HFFc6 (cell line): ENCODE data around the gene UQCC5. TPM values are rescaled to one million over a fixed set of nuclear protein-coding genes. Genes with fewer than 3 reads are reported as not detected.
A peak's percentile ranks its signal among the peaks of the same experiment; 100 is the strongest.

Experiments
- DNase-seq: peaks from one replicate; pipeline ENCODE4 v3.0.0-alpha.2; 2018
- H3K27ac Mint-ChIP-seq: 2 replicates; pipeline ENCODE4 v1.8.0; 2020; ENCODE audit warnings: mild to moderate bottlenecking, mixed read lengths
- H3K27me3 Mint-ChIP-seq: 2 replicates; pipeline ENCODE4 v1.8.0; 2021; ENCODE audit warnings: mild to moderate bottlenecking, moderate library complexity, mixed read lengths; ENCODE audit not compliant: insufficient read depth
- H3K36me3 Mint-ChIP-seq: 2 replicates; pipeline ENCODE4 v1.8.0; 2021; ENCODE audit warnings: low read depth, mixed read lengths
- H3K4me1 Mint-ChIP-seq: 2 replicates; pipeline ENCODE4 v1.8.0; 2020; ENCODE audit warnings: low read depth, mixed read lengths
- H3K4me3 Mint-ChIP-seq: 2 replicates; pipeline ENCODE4 v1.8.0; 2020; ENCODE audit warnings: mild to moderate bottlenecking, moderate library complexity, mixed read lengths
- H3K9me3 Mint-ChIP-seq: 2 replicates; pipeline ENCODE4 v1.8.0; 2020; ENCODE audit warnings: mild to moderate bottlenecking, mixed read lengths
- total RNA-seq, 6 experiments: library from RNA; stranded (reverse); fragmentation: NEBNext Ultra II Directional; extraction: Animal tissue kit (Norgen Biotek cat#: 25700); gene quantifications; 2 replicates in 1 of 6; 3 replicates in 5 of 6; pipeline ENCODE4 v1.2.3, GENCODE V29; 2021
- TF ChIP-seq, protein P1 (sequence below): fragments of 200-600 bp; sonication (generic); IDR thresholded peaks from 2 replicates; pipeline ENCODE4 v1.5.0; 2021; ENCODE audit warnings: antibody characterized with exemption, mild to moderate bottlenecking

The UQCC5 gene
- total RNA-seq, 6 experiments from 2014 or later: 22.2 to 38.4 (median 28.3) TPM

DNA sequence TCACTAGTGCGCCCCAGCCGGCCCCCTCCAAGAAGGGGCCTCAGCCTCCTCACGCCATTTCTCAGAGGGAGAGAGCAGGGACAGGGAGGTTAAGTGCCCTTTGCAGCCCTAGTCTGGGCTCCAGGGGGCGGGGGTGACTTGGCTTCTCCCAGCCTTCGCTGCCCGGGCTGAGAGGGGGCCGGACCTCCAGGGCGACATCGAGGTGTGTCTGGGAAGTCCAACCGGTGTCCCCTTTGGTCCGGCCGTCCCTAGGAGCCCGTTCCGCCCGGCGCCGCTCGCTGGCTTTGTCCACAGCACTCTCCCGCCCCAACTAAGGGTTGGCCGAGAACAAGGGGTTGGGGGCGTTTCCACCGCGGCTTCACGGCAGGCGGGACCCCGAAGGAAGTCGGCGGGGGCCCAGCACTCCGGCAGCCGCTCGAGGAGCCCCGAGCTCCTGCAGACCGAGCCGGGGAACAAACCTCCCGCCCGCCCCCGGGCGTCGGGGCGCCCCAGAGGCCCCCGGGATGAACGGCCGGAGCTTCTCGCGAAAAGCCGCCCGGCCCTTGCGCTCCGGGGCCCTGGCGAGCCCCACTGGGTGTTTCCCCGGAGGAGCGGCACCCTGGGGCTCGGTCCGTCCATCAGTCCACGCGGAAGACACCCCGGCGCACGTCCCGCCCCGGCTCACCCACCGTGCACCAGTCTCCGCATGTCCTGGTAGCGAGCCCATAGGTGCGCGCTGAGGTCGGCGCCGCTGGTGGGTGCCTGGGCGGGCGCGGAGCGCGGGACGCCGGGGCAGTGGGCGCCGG, 3.4 kb upstream of the UQCC5 start:
- H3K9me3 Mint-ChIP-seq: no peaks in the 10 kb centered on the region
- DNase-seq: no peak
- peaks cover 12% of the 10 kb centered on the region for H3K36me3 Mint-ChIP-seq
- H3K27me3 Mint-ChIP-seq: peaks cover 4% of the 10 kb centered on the region
- H3K4me1 Mint-ChIP-seq: peaks cover 52% of the 10 kb centered on the region
- TF ChIP-seq, protein P1, sequence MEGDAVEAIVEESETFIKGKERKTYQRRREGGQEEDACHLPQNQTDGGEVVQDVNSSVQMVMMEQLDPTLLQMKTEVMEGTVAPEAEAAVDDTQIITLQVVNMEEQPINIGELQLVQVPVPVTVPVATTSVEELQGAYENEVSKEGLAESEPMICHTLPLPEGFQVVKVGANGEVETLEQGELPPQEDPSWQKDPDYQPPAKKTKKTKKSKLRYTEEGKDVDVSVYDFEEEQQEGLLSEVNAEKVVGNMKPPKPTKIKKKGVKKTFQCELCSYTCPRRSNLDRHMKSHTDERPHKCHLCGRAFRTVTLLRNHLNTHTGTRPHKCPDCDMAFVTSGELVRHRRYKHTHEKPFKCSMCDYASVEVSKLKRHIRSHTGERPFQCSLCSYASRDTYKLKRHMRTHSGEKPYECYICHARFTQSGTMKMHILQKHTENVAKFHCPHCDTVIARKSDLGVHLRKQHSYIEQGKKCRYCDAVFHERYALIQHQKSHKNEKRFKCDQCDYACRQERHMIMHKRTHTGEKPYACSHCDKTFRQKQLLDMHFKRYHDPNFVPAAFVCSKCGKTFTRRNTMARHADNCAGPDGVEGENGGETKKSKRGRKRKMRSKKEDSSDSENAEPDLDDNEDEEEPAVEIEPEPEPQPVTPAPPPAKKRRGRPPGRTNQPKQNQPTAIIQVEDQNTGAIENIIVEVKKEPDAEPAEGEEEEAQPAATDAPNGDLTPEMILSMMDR: no peak
- H3K4me3 Mint-ChIP-seq: peak overlapping the region; percentile 91
- H3K27ac Mint-ChIP-seq: peak overlapping the region; percentile 82

DNA sequence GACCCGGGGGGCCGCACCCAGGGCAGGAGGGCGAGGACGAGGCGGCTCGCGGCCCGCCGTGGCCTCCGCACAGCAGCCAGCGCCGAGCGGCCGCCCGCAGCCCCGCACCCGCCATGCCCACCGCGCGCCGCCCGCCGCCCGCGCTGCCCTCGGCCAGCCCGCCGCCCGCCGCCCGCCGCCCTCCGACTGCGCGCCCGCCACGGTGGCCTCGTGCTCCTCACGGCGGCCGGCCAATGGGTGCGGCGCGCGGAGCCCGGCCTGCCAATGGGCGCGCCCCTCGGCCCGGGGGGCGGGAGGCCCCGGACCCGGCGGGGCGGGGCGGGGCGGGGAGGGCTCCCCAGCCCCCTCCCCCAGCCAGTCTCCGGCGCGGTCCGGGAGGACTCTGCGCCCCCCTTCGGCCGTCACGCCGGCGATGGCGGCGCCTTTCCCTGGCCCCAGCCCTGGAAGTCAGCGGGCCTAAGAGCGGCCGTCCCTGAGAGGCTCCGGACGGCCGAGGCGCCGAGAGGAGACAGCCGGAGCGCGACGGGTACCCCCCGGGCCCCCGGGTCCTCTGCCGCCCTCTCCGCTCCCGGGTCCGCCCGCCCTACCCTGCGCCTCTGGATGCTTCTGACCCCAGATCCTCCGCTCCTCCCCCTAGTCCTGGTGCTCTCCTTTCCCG, 2.7 kb upstream of the UQCC5 start, which contains the start of gene NT5DC2:
TSS of gene NT5DC2 (minus strand) at position 235 of the 658 bp plus-strand sequence. CDS start at position 115, 120 bp downstream.
- H3K27ac Mint-ChIP-seq: peak within 1 kb of the TSS; percentile 82
- H3K4me1 Mint-ChIP-seq: peaks cover 59% of the 10 kb centered on the region
- peak within 1 kb of the TSS; percentile 91 for H3K4me3 Mint-ChIP-seq
- TF ChIP-seq, protein P1: peak; percentile 27; the same call in 1 of the 2 replicates
- no peaks in the 10 kb centered on the region for H3K9me3 Mint-ChIP-seq
- peaks cover 4% of the 10 kb centered on the region for H3K27me3 Mint-ChIP-seq
- peaks cover 17% of the 10 kb centered on the region for H3K36me3 Mint-ChIP-seq
- no peak for DNase-seq

DNA sequence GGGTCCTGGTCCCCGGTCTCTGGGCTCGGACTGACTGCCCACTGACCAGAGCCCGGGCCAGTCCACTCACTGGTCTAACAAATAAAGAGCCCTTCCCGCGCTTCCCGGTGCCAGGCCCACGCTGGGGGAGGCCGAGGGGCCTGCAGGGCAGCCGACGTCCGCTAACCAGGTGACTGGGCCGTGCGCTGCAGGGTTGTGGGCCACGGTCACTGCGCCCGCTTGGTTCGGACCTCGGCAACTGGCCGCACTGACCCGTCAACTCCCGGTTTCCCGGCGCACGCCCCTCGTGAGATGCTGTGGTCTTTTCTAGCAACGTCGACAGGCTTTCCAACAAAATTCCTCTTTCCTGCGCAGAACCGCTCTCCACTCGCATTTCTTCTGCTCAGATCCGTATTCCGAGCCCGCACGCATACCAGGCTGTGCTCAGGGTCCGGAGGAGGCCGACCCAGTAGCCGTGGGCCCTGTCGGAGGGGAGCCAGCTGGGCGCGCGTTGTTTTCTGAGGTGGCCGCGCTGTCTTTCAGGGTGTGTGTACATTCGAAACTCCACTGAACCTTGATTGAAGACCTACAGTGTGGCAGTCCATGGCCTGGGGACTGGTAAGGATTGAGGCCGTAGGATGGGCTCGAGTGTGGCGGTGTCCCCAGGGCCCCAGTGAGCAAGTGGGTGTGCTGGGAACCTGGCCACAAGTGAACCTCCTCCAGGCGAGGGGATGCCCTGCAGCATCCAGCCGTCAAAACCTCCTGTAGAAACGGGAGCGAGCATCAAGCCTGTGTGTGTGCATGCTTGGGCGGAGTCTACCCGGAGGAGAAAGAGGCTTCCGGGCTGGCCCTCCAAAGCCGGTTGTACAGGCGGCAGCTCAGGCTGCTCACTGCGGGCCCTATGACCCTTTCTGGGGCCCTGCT, 1.9 kb upstream of the UQCC5 start:
- H3K9me3 Mint-ChIP-seq: no peaks in the 10 kb centered on the region
- H3K36me3 Mint-ChIP-seq: peaks cover 20% of the 10 kb centered on the region
- peak; percentile 38 for DNase-seq
- H3K27me3 Mint-ChIP-seq: peaks cover 7% of the 10 kb centered on the region
- H3K4me1 Mint-ChIP-seq: peaks cover 63% of the 10 kb centered on the region
- peak overlapping the region; percentile 78 for H3K27ac Mint-ChIP-seq
- TF ChIP-seq, protein P1: no peak
- H3K4me3 Mint-ChIP-seq: peak overlapping the region; percentile 88

DNA sequence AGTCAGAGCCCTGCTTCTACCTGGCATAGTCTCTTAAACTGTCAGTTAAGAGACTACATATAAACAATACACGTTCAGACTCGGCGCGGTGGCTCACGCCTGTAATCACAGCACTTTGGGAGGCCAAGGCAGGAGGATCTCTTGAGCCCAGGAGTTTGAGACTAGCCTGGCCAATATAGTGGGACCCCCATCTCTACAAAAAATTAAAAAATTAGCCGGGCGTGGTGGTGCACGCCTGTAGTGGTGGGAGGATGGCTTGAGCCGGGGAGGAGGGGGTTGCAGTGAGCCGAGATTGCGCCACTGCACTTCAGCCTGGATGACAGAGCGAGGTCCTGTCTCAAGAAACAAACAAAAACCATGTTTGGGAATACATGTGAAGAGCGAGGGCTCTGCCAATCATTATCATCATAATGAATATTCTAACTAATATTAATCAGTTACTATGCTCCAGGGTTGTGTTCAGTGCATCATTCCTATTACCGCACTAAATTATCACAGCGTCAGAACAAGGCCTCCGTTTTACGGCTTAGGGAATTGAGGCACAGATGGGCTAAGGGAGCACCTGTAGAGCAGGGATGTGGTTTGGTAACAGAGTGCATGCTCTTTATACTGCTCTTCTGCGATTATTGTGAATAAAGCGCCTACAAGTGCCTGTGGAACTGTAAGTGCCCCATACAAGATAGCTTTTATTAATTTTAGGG, 844 bp upstream of the UQCC5 start:
- Mint-ChIP-seq H3K27ac (peak overlapping the region; percentile 78), H3K36me3 (peaks cover 24% of the 10 kb centered on the region), H3K4me1 (peaks cover 61% of the 10 kb centered on the region)

More for the DNA sequence above, 844 bp upstream of the UQCC5 start:
- Mint-ChIP-seq H3K4me3 (peak overlapping the region; percentile 100), H3K27me3 (peaks cover 7% of the 10 kb centered on the region), H3K9me3 (no peaks in the 10 kb centered on the region)
- TF ChIP-seq, protein P1: no peak
- no peak for DNase-seq
